MM.1S (cell line): Measurements from ENCODE around the gene HOXA13.

Source experiments
- DNase-seq: peaks from one replicate; pipeline ENCODE4 v3.0.0-alpha.2; 2015
- H2AFZ ChIP-seq: fragments of 300-600 bp; sonication (generic); 2 replicates; pipeline ENCODE4 v1.6.0; 2016; ENCODE audit warnings: antibody characterized with exemption, low read length
- H3F3A ChIP-seq: fragments of 300-600 bp; sonication (generic); 2 replicates; pipeline ENCODE4 v1.6.1; 2016; ENCODE audit warnings: mild to moderate bottlenecking, antibody characterized with exemption, low read length, moderate library complexity, mixed read lengths; ENCODE audit not compliant: insufficient read depth
- H3K27ac ChIP-seq: fragments of 300-600 bp; sonication (generic); 2 replicates; pipeline ENCODE4 v1.5.1; 2016; ENCODE audit warnings: mild to moderate bottlenecking, low read length
- H3K27me3 ChIP-seq: fragments of 300-600 bp; sonication (generic); replicated peaks from 2 replicates; pipeline ENCODE4 v1.6.0; 2016; ENCODE audit warnings: low read length; ENCODE audit not compliant: insufficient read depth
- H3K36me3 ChIP-seq: fragments of 300-600 bp; sonication (generic); replicated peaks from 2 replicates; pipeline ENCODE4 v1.6.1; 2016; ENCODE audit warnings: mild to moderate bottlenecking, low read length, mixed read lengths; ENCODE audit not compliant: insufficient read depth
- H3K4me1 ChIP-seq: fragments of 300-600 bp; sonication (generic); 2 replicates; pipeline ENCODE4 v1.6.1; 2016; ENCODE audit warnings: low read length, mixed read lengths
- H3K4me2 ChIP-seq: fragments of 300-600 bp; sonication (generic); 2 replicates; pipeline ENCODE4 v1.6.0; 2016; ENCODE audit warnings: low read depth, low read length
- H3K4me3 ChIP-seq: fragments of 300-600 bp; sonication (generic); 2 replicates; pipeline ENCODE4 v1.5.1; 2016; ENCODE audit warnings: low read length, mixed read lengths
- H3K79me2 ChIP-seq: fragments of 300-600 bp; sonication (generic); 2 replicates; pipeline ENCODE4 v1.6.1; 2016; ENCODE audit warnings: mixed run types, low read length, mixed read lengths
- H3K9ac ChIP-seq: fragments of 300-600 bp; sonication (generic); 2 replicates; pipeline ENCODE4 v1.6.1; 2016; ENCODE audit warnings: low read length, mixed read lengths
- H3K9me2 ChIP-seq: fragments of 300-600 bp; sonication (generic); replicated peaks from 2 replicates; pipeline ENCODE4 v1.6.1; 2016; ENCODE audit warnings: mild to moderate bottlenecking, low read length, mixed read lengths; ENCODE audit not compliant: insufficient read depth
- H3K9me3 ChIP-seq: fragments of 300-600 bp; sonication (generic); replicated peaks from 2 replicates; pipeline ENCODE4 v1.6.1; 2016; ENCODE audit warnings: mild to moderate bottlenecking, low read length, mixed read lengths; ENCODE audit not compliant: insufficient read depth
- H4K20me1 ChIP-seq: fragments of 300-600 bp; sonication (generic); 2 replicates; pipeline ENCODE4 v1.6.1; 2016; ENCODE audit warnings: mild to moderate bottlenecking, low read length, moderate library complexity, mixed read lengths; ENCODE audit not compliant: insufficient read depth
- EZH2 ChIP-seq: fragments of 300-600 bp; sonication (generic); optimal IDR thresholded peaks from 2 replicates; pipeline ENCODE3; 2017; ENCODE audit warnings: low read depth, mild to moderate bottlenecking, antibody characterized with exemption, low read length, mixed read lengths
- EZH2phosphoT487 ChIP-seq: fragments of 300-600 bp; sonication (generic); IDR thresholded peaks from 2 replicates; pipeline ENCODE4 v1.6.1; 2018; ENCODE audit warnings: antibody characterized with exemption, low read length
- TF ChIP-seq, protein P1 (sequence below): fragments of 300-600 bp; sonication (generic); IDR thresholded peaks from 2 replicates; pipeline ENCODE4 v1.5.1; 2016; ENCODE audit warnings: antibody characterized with exemption, low read length, mixed read lengths

HOXA13 gene

DNA sequence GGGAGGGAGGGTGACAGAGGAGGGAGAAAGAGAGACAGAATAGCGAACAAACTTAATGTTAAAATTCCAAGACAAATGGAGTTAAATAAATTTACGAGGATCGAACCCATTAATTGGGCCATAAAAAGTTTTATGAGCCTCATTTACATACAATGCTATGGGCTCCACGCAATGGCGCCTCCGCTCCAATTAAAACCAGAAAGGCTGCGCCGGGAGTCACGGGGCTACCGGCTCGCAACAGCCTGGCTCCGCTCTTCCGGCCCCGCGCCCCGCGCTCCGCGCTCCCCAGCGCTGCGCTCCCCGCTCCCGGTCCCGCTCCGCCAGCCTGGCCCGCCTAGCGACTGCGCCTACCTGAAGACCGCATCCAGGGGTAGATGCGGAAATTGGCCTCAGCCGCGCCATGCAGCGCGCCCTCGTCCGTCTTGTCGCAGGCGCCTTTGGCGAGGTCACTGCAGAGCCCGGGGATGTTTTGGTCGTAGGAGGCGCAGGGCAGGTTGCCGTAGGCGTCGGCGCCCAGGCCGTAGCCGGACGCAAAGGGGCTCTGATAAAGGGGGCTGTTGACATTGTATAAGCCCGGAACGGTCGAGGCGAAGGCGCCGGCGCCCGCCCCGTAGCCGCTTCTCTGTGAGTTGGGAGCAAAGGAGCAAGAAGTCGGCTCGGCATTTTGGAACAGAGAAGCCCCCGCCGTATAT is 43.9 kb downstream of the HOXA13 start:
- Histone ChIP-seq H3K4me3 (peak overlapping the region; percentile 37; the same call in 1 of the 2 replicates), H3F3A (no peaks in the 10 kb centered on the region), H3K79me2 (no peaks in the 10 kb centered on the region), H3K9ac (no peak overlapping the region), H3K4me1 (peaks cover 11% of the 10 kb centered on the region; the same call in 1 of the 2 replicates), H3K9me2 (no peaks in the 10 kb centered on the region), H4K20me1 (no peaks in the 10 kb centered on the region), H3K36me3 (no peaks in the 10 kb centered on the region), H3K27me3 (peaks cover 97% of the 10 kb centered on the region), H3K4me2 (peak overlapping the region; percentile 52), H3K9me3 (no peaks in the 10 kb centered on the region), H2AFZ (no peak overlapping the region), H3K27ac (no peak overlapping the region)
- DNase-seq, result no peak
- TF ChIP-seq EZH2phosphoT487 (no peak), EZH2 (no peak)
- TF ChIP-seq, protein P1, sequence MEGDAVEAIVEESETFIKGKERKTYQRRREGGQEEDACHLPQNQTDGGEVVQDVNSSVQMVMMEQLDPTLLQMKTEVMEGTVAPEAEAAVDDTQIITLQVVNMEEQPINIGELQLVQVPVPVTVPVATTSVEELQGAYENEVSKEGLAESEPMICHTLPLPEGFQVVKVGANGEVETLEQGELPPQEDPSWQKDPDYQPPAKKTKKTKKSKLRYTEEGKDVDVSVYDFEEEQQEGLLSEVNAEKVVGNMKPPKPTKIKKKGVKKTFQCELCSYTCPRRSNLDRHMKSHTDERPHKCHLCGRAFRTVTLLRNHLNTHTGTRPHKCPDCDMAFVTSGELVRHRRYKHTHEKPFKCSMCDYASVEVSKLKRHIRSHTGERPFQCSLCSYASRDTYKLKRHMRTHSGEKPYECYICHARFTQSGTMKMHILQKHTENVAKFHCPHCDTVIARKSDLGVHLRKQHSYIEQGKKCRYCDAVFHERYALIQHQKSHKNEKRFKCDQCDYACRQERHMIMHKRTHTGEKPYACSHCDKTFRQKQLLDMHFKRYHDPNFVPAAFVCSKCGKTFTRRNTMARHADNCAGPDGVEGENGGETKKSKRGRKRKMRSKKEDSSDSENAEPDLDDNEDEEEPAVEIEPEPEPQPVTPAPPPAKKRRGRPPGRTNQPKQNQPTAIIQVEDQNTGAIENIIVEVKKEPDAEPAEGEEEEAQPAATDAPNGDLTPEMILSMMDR, result no peak

DNA sequence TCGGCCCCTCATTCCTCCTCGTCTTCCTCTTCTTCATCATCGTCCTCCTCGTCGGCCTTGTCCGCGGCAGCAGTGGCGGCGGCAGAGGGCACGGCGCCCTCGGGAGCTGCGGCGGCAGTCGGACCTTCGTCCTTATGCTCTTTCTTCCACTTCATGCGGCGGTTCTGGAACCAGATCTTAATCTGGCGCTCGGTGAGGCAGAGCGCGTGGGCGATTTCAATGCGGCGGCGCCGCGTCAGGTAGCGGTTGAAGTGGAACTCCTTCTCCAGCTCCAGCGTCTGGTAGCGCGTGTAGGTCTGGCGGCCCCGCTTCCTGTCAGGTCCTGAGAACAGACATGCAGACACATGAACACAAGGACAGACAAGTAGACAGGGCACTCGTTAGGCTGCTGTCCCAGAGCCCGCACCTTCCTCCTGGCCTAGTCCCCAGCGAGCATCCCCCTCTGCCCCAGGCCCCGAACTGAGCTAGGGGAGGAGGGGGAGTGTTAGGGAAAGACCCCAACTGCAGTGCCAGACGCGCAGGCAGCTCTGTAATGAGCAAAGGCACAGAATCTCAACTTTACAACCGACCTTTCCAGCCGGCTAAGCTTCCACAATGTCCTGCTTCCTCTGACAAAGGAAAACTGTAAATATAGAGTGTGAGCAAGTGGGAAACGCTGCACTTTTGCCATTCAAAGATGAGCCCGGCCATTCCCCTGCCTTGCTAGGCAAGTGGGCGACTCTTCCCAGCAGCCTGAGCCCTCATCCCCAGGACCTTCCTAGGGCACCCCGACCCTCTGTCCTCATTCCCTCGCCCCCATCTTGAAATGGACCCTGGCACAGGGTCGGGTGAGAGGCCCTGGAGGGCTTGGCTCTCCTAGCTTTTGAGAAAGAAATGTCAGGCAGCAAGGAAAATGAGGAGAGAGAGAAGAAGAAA is 44.7 kb downstream of the HOXA13 start:
- Histone ChIP-seq H3K79me2 (no peaks in the 10 kb centered on the region), H3K4me2 (peak overlapping the region; percentile 60), H2AFZ (peak overlapping the region; percentile 34; the same call in 1 of the 2 replicates), H3K36me3 (no peaks in the 10 kb centered on the region), H3K9me3 (no peaks in the 10 kb centered on the region), H3K4me3 (peak overlapping the region; percentile 38; the same call in 1 of the 2 replicates), H3K9ac (no peak overlapping the region), H4K20me1 (no peaks in the 10 kb centered on the region), H3F3A (no peaks in the 10 kb centered on the region), H3K4me1 (peaks cover 9% of the 10 kb centered on the region; the same call in 1 of the 2 replicates), H3K27ac (no peak overlapping the region), H3K9me2 (no peaks in the 10 kb centered on the region), H3K27me3 (peaks cover 91% of the 10 kb centered on the region)
- TF ChIP-seq, protein P1, result no peak
- TF ChIP-seq EZH2phosphoT487 (no peak), EZH2 (peak; percentile 90)
- DNase-seq, result no peak

DNA sequence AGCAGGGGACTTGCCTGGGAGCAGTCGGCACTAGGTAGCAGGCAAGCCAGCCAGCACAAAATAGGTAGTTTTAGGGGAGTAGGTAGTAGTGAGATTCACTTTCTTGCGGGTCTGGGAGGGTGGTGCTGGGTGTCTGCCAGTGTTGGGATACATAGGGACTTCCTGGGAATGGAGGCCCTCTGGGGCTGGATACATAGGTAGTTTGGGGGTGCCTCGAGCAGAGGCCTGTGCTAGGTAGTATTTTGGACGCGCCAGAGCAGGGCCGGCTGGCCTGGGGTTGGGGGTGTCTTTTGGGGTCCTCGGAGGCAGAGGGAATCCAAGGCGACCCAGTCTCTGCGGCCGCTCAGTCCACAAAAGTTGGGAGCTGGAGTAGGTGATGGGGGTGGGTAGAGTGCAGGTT is 45.5 kb downstream of the HOXA13 start:
- TF ChIP-seq, protein P1, result no peak
- no peak for TF ChIP-seq EZH2
- no peak for TF ChIP-seq EZH2phosphoT487
- Histone ChIP-seq H4K20me1 (no peaks in the 10 kb centered on the region), H3K4me3 (no peak overlapping the region), H3K27ac (no peak overlapping the region), H3K9me2 (no peaks in the 10 kb centered on the region), H3K27me3 (peaks cover 87% of the 10 kb centered on the region), H3K4me1 (peaks cover 7% of the 10 kb centered on the region; the same call in 1 of the 2 replicates), H3K9ac (no peak overlapping the region), H3F3A (no peaks in the 10 kb centered on the region), H3K4me2 (peak overlapping the region; percentile 60; the same call in 1 of the 2 replicates), H3K36me3 (no peaks in the 10 kb centered on the region), H3K9me3 (no peaks in the 10 kb centered on the region), H2AFZ (no peak overlapping the region), H3K79me2 (no peaks in the 10 kb centered on the region)
- DNase-seq, result no peak
